HG03039 (cell line): ENCODE measurements around the gene PITPNC1.
A peak's percentile ranks its signal among the peaks of the same experiment; 100 is the strongest.
"Not testable (repeated sequence)": the region's sequence is repeated elsewhere in the genome, so short reads cannot be mapped to it uniquely, and the experiment has no call there.

Source experiments
- ATAC-seq: cut with Tn5 transposase; IDR thresholded peaks from one replicate; pipeline ENCODE4 v1.9.1; 2021; ENCODE audit warnings: mild to moderate bottlenecking, moderate library complexity; ENCODE audit not compliant: unreplicated experiment

The PITPNC1 gene

GRCh38 chr17:67707442-67707841 is 330.4 kb downstream of the PITPNC1 start:
- ATAC-seq, result no peak

- no peak for ATAC-seq
Observed at GRCh38 chr17:67708378-67708777, 331.3 kb downstream of the PITPNC1 start.

GRCh38 chr17:67711916-67712315 is 334.8 kb downstream of the PITPNC1 start:
- ATAC-seq, result no peak

DNA sequence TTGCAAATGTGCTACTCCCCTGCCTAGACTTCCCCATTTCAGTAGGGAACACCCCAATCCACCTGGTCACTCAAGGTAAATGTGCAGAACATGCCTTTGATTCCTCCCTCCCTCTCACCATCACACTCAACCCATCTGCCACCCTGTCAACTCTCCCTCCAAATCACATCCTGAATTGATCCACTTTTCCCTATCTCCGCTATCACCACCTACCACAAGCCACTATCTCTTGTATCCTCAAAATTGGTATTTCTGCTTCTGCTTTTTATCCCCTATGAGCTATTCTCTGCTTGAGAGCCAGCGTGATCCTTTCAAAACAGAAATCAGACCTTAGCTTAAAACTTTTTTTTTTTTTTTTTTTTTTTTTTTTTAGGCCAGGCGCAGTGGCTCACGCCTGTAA is 335.3 kb downstream of the PITPNC1 start:
- ATAC-seq, result no peak

DNA sequence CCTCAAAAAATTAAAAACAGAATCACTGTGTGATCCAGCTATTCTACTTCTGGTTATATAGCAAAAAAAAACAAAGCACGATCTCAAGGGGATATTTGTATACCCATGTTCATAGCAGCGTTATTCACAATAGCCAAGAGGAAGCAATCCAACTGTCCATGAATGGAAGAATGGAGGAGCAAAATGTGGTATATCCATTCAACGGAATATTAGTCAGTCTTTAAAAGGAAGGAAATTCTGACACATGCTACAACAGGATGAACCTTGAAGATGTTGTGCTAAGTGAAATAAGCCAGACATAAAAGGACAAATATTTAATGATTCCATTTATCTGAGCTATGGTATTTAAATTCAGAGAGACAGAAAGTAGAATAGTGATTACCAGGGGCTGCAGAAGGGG is 336.1 kb downstream of the PITPNC1 start:
- ATAC-seq, result no peak

DNA sequence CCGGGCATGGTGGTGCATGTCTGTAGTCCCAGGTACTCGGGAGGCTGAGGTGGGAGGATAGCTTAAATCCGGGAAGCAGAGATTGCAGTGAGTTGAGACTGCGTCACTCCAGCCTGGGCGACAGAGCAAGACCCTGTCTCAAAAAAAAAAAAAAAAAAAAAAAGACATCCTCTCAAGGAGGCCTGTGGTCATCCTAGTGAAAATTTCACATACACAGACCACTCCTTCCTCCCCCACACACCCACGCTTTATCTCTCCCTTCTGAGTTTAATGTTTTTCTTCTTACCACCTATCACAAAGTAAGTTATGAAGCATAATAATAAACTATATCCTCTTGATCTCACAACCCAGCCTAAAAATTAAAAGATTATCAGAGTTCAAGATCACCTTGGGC is 339.3 kb downstream of the PITPNC1 start:
- ATAC-seq, result no peak

DNA sequence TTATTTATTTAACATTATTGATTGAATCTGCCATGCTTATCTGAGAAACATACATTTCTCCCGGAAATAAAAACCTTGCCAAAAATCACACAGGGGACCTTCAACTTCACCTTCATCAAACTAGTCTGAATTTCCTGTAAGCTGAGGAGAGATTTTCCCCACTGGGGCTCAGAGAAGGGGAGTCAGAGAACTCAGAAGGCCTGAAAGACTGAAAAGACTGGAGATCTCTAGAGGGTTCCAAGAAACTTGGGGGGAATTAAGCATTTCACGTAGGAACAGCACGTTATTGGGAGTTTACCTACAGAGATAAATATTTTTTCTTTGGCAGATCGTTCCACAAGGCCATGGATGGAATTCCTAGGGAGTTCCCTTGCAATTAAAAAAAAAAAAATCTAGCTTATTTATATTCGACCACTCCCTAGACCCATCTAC is 340.1 kb downstream of the PITPNC1 start:
- no peak for ATAC-seq

GRCh38 chr17:67717624-67718324 is 340.7 kb downstream of the PITPNC1 start, which contains the start of gene NOL11:
NOL11 (plus strand) TSS chr17:67717936; CDS start chr17:67717948, 12 bp downstream.
- ATAC-seq, result peak; percentile 94

GRCh38 chr17:67718325-67718941 is 341.4 kb downstream of the PITPNC1 start:
- no peak for ATAC-seq

DNA sequence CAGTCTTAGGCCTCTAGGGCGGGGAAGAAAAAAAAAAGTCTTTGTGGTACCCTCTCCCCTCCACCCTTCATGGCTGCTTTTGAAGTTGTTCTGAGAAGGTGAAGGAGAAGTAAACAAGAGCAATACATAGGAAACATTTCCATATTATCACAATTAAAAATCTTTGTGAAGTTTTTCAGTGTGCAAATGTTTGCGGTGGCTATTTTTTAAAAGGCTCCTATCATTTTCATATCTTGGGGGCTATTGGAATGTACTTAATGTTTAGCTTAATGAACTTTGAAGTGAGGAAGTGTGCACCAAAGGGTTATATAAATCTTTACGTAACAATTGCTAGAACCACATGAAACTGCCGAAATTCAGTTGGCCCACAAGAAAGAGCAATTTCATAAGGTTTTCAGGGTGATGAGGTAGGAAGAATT is 348.3 kb downstream of the PITPNC1 start:
- ATAC-seq, result no peak

GRCh38 chr17:67725807-67726206 is 348.7 kb downstream of the PITPNC1 start:
- ATAC-seq, result no peak

DNA sequence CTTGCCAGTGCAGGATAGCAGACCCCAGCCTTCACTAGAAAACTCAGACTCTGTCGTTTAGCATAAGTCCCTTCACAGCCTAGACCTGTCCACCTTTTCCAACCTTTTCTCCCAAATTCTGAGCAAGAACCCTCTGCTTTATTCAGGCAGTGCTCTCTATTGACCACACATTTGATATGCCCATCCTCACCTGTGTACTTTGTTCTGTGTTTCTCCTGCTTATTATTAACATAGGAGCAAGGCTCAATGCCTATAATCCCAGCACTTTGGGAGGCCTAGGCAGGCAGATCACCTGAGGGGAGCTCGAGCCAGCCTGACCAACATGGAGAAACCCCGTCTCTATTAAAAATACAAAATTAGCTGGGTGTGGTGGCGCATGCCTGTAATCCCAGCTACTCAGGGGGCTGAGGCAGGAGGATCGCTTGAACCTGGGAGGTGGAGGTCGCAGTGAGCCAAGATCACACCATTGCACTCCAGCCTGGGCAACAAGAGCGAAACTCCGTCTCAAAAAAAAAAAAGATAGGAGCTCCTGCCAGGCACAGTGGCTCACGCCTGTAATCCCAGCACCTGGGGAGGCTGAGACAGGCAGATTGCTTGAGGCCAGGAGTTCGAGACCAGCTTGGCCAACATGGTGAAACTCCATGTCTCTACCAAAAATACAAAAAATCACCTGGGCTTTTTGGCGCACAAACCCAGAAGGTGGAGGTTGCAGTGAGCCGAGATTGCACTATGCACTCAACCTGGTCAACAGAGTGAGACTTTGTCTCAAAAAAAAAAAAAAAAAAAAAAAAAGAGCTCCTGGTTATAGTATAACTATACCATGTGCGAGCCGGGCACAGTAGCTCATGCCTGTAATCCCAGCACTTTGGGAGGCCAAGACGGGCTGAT is 350.3 kb downstream of the PITPNC1 start:
- not testable (repeated sequence) for ATAC-seq

GRCh38 chr17:67729903-67730302 is 352.8 kb downstream of the PITPNC1 start:
- ATAC-seq, result no peak

DNA sequence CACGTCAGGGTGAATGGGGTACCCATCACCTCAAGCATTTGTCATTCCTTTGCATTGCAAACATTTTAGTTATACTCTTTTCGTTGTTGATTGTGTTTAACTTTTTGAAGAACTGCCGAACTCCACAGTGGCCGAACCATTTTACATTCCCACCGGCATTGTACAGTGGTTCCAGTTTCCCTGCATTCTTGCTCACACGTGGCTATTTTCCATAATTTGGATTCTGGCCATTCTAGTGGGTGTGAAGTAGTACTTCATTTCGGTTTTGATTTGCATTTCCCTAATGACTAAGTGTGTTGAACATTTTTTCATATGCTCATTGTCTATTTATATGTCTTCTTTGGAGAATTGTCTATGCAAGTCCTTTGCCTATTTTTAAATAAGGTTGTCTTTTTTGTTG is 353.6 kb downstream of the PITPNC1 start:
- ATAC-seq, result no peak

- ATAC-seq, result no peak
Observed at GRCh38 chr17:67733449-67733848, 356.4 kb downstream of the PITPNC1 start.

DNA sequence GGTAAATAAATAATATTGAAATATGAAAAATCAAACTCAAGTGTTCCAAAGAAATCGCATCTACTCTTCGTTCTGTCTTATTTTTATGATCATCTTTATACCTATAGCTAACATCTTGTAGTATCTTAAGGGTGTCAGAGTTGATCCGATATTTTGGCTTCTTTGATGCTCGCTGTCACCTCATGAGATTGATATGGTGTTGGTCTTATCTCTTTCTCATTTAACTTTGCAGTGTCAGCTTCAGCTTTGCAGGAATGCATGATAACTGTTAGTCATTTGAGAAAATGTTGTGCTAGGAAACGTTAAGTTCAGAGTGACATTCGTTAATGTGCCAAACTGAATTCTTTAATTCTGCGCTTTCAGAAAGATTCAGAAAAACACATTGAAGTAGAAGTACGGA is 360.1 kb downstream of the PITPNC1 start:
- ATAC-seq, result no peak

GRCh38 chr17:67742025-67742424 is 364.9 kb downstream of the PITPNC1 start:
- no peak for ATAC-seq
